Measurements from ENCODE around the gene CNTNAP2. TPM values are rescaled to one million over a fixed set of nuclear protein-coding genes. Genes with fewer than 3 reads are reported as not detected.

CNTNAP2 gene
- total RNA-seq, 4 donors from 2014 or later = 0.29 to 0.88 (median 0.33) TPM; not detected in 1

GRCh38 chr7:146443102-146443501 lies 326.5 kb downstream of the CNTNAP2 start:
- no peak for DNase-seq
- H3K27me3 ChIP-seq = no peaks in the 10 kb centered on the region
- H3K27ac ChIP-seq = no peak overlapping the region
- peaks cover 0 to 11% of the 10 kb centered on the region in 2 donors for H3K4me1 ChIP-seq
- WGBS, 2 donors = 96 to 97% methylated on average over 9 of the region's 9 CpGs
- intact Hi-C loops (cut with DNase I) = no loop called here
- TF ChIP-seq POLR2A (IDR thresholded peaks at IDR 0.05) = no peak
- TF ChIP-seq, protein P1, sequence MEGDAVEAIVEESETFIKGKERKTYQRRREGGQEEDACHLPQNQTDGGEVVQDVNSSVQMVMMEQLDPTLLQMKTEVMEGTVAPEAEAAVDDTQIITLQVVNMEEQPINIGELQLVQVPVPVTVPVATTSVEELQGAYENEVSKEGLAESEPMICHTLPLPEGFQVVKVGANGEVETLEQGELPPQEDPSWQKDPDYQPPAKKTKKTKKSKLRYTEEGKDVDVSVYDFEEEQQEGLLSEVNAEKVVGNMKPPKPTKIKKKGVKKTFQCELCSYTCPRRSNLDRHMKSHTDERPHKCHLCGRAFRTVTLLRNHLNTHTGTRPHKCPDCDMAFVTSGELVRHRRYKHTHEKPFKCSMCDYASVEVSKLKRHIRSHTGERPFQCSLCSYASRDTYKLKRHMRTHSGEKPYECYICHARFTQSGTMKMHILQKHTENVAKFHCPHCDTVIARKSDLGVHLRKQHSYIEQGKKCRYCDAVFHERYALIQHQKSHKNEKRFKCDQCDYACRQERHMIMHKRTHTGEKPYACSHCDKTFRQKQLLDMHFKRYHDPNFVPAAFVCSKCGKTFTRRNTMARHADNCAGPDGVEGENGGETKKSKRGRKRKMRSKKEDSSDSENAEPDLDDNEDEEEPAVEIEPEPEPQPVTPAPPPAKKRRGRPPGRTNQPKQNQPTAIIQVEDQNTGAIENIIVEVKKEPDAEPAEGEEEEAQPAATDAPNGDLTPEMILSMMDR (IDR thresholded peaks at IDR 0.05) = no peak
- H3K36me3 ChIP-seq = no peaks in the 10 kb centered on the region
- H3K4me3 ChIP-seq (replicated peaks in 1 of 3) = no peak overlapping the region
- H3K9me3 ChIP-seq = no peaks in the 10 kb centered on the region

DNA sequence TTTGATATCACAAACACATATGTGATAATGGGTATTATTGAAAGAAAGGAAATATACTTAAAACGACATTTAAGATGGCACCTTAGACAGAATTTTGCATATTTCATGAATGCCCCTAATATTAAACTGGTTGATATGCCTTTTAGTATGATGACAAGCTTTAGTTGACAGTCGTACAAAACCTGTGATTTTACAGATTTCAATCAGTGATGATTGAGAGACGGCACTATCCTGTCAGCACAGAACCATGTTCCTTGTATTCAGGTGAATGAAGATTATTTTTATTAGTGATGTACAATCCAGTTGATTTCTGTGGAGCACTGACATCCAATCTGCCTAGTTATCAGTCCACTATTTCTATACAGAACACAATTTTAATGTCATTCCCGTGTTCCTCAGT lies 333.0 kb downstream of the CNTNAP2 start:
- Histone ChIP-seq H3K36me3 (no peaks in the 10 kb centered on the region), H3K9me3 (no peaks in the 10 kb centered on the region), H3K27ac (no peak overlapping the region), H3K27me3 (no peaks in the 10 kb centered on the region), H3K4me3 (replicated peaks in 1 of 3) (no peak overlapping the region), H3K4me1 (peaks cover 0 to 11% of the 10 kb centered on the region in 2 donors)
- TF ChIP-seq, protein P1 (IDR thresholded peaks at IDR 0.05) = no peak
- TF ChIP-seq POLR2A (IDR thresholded peaks at IDR 0.05) = no peak
- DNase-seq = no peak
- intact Hi-C loops (cut with DNase I) = no loop called here
- WGBS, 2 donors = 91 to 92% methylated on average over 4 of the region's 4 CpGs

DNA sequence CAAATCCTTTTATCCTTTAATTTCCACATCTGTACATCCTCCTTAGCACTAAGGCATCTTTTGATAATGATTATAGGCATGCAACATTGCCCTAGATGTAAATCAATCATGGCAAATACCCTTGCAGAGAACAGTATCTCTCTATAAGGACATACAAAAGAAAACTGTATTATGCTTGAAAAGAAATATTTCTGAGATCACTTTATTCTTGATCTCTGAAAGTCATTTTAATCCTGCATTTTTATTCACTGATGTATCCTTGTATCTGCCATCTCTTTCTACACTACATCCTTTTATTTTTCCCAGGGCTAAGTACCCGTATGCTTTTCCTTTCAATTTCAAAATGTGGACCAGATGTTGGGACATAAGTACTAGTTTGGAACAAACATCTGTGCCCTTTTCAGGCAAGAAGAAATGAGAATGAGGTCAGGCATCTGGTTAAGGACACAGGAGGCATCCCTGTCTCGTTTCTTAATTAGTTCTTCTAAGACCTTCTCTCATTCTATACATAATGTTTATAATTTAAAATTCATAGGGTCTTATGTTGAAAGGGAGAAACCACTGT lies 338.6 kb downstream of the CNTNAP2 start:
- no peaks in the 10 kb centered on the region for H3K9me3 ChIP-seq
- no peak overlapping the region for H3K27ac ChIP-seq
- H3K36me3 ChIP-seq = no peaks in the 10 kb centered on the region
- no peak overlapping the region for H3K4me3 ChIP-seq (replicated peaks in 1 of 3)
- intact Hi-C loops (cut with DNase I) = no loop called here
- WGBS, 2 donors = 70 to 73% methylated on average over 2 of the region's 2 CpGs
- DNase-seq = no peak
- TF ChIP-seq, protein P1 (IDR thresholded peaks at IDR 0.05) = no peak
- no peak for TF ChIP-seq POLR2A (IDR thresholded peaks at IDR 0.05)
- no peaks in the 10 kb centered on the region for H3K4me1 ChIP-seq
- H3K27me3 ChIP-seq = no peaks in the 10 kb centered on the region

DNA sequence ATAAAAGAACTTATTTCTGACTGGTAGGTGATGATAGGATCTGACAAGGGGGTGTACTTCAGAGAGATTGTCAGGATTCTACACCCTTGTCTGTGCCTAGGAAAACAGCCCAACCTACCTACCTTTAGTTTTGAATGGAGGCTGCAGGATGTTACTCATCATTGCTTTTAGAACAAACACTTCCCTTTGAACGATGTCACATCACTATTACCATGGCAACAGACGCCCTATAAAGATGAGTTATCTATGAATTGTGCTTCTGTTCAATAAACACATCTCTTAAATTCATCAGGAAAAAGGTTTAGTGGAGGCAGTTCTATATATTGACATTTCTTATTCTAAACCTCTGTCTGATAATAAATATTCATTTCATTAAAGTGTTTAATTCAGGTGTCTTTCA lies 362.4 kb downstream of the CNTNAP2 start:
- H3K4me3 ChIP-seq (replicated peaks in 1 of 3) = no peak overlapping the region
- H3K36me3 ChIP-seq = no peaks in the 10 kb centered on the region
- H3K9me3 ChIP-seq = no peaks in the 10 kb centered on the region
- 73 to 79% methylated on average over 2 of the region's 2 CpGs for WGBS, 2 donors
- no peak for DNase-seq
- TF ChIP-seq POLR2A (IDR thresholded peaks at IDR 0.05) = no peak
- TF ChIP-seq, protein P1 (IDR thresholded peaks at IDR 0.05) = no peak
- no peaks in the 10 kb centered on the region for H3K4me1 ChIP-seq
- intact Hi-C loops (cut with DNase I) = no loop called here
- H3K27ac ChIP-seq = no peak overlapping the region
- H3K27me3 ChIP-seq = no peaks in the 10 kb centered on the region

DNA sequence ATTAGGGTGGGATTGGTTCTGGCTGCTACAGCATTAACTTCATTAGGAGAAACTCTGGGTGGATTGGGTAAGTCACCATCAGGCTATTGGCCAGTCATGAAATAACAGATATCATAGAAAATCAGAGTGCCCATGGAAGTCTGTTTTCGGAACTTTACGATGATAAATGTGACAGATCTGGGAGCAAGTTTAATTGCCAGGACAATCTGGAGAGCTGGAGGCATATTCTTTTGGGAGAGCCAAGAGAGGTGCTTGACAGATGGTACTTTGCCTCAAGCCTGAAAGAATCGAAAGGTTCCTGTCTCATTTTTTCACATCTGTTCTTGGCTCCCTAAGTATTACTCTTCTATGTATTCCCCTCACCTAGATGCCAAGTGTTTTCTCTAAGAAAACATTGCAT lies 369.9 kb downstream of the CNTNAP2 start:
- DNase-seq = no peak
- intact Hi-C loops (cut with DNase I) = no loop called here
- Histone ChIP-seq H3K27ac (no peak overlapping the region), H3K36me3 (no peaks in the 10 kb centered on the region), H3K4me1 (no peaks in the 10 kb centered on the region), H3K4me3 (replicated peaks in 1 of 3) (no peak overlapping the region), H3K9me3 (no peaks in the 10 kb centered on the region), H3K27me3 (no peaks in the 10 kb centered on the region)
- TF ChIP-seq, protein P1 (IDR thresholded peaks at IDR 0.05) = no peak
- no peak for TF ChIP-seq POLR2A (IDR thresholded peaks at IDR 0.05)
- WGBS, 2 donors = 73 to 74% methylated on average over 3 of the region's 3 CpGs
